ENCODE data around the gene PLCG2.

GRCh38 chr16:81833751-81834150 lies 54.7 kb downstream of the PLCG2 start:
- TF ChIP-seq, protein P1, sequence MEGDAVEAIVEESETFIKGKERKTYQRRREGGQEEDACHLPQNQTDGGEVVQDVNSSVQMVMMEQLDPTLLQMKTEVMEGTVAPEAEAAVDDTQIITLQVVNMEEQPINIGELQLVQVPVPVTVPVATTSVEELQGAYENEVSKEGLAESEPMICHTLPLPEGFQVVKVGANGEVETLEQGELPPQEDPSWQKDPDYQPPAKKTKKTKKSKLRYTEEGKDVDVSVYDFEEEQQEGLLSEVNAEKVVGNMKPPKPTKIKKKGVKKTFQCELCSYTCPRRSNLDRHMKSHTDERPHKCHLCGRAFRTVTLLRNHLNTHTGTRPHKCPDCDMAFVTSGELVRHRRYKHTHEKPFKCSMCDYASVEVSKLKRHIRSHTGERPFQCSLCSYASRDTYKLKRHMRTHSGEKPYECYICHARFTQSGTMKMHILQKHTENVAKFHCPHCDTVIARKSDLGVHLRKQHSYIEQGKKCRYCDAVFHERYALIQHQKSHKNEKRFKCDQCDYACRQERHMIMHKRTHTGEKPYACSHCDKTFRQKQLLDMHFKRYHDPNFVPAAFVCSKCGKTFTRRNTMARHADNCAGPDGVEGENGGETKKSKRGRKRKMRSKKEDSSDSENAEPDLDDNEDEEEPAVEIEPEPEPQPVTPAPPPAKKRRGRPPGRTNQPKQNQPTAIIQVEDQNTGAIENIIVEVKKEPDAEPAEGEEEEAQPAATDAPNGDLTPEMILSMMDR (IDR thresholded peaks at IDR 0.05; ENCODE audit: poor library complexity) = no peak
- TF ChIP-seq EZH2phosphoT487 (IDR thresholded peaks at IDR 0.05; ENCODE audit: low read depth, severe bottlenecking, unreplicated experiment) = no peak
- no peak for TF ChIP-seq EZH2 (IDR thresholded peaks at IDR 0.05; ENCODE audit: borderline replicate concordance)
